DND-41 (cell line): ENCODE measurements around the gene ARHGEF4.

Experiments
- EZH2 ChIP-seq: IDR thresholded peaks from 3 replicates; pipeline ENCODE4 v1.6.1; 2012; ENCODE audit warnings: borderline replicate concordance, low read depth, mild to moderate bottlenecking, moderate library complexity, low read length, inconsistent platforms; ENCODE audit not compliant: severe bottlenecking
- TF ChIP-seq, protein P1 (sequence below): IDR thresholded peaks from 2 replicates; pipeline ENCODE4 v1.5.1; 2012; ENCODE audit warnings: borderline replicate concordance, low read length, moderate library complexity, mild to moderate bottlenecking; ENCODE audit not compliant: poor library complexity, severe bottlenecking; ENCODE audit errors: extremely low read depth

DNA sequence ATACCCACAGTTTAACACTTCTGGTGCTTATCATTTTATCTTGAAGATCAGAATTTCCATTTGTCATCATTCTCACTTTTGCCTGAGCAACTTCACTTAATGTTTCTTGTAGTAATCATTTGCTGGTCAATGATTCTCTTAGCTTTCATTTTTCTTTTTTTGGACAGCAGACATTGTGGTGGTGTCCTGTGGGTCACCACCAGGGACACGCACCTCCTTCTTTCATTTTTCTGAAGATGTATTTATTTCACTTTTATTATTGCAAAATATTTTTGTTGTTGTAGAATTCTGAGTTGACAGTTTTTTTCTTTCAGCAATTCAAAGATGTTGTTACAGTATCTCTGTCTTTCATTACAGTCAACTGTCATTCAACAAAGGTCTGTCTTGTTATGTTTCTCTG lies 172.3 kb downstream of the ARHGEF4 start:
- TF ChIP-seq, protein P1, sequence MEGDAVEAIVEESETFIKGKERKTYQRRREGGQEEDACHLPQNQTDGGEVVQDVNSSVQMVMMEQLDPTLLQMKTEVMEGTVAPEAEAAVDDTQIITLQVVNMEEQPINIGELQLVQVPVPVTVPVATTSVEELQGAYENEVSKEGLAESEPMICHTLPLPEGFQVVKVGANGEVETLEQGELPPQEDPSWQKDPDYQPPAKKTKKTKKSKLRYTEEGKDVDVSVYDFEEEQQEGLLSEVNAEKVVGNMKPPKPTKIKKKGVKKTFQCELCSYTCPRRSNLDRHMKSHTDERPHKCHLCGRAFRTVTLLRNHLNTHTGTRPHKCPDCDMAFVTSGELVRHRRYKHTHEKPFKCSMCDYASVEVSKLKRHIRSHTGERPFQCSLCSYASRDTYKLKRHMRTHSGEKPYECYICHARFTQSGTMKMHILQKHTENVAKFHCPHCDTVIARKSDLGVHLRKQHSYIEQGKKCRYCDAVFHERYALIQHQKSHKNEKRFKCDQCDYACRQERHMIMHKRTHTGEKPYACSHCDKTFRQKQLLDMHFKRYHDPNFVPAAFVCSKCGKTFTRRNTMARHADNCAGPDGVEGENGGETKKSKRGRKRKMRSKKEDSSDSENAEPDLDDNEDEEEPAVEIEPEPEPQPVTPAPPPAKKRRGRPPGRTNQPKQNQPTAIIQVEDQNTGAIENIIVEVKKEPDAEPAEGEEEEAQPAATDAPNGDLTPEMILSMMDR: no peak
- no peak for TF ChIP-seq EZH2
